Measurements from ENCODE around the gene ARID4B.
"Not testable (repeated sequence)": the region's sequence is repeated elsewhere in the genome, so short reads cannot be mapped to it uniquely, and the experiment has no call there.

Gene ARID4B

DNA sequence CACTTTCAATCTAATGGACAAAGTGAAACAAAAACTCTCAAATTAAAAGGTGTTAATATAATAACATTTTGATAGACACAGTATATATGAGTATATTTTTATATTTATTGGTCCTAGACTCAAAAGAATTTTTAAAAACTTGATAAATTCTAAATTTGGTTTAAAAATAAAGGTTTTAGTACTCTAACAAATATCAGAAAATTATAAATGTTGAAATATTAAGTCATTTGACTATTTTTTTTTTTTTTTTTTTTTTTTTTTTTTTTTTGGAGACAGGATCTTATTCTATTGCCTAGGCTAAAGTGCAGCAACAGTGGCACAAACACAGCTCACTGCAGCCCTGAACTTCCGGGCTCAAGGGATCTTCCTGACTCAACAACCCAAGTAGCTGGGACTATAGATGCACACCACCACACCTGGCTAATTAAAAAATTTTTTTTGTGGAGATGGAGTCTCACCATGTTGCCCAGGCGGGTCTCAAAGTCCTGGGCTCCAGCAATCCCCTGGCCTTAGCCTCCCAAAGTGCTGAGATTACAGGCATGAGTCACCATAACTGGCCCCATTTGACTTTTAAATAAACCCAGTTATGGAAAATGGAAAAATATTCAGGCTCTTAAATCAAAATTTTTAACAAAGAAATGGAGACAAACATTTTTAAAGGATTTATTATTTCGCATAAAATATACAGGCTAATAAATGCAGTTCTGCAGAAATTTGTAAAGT lies 106.2 kb downstream of the ARID4B start:
- DNase-seq, result no peak

DNA sequence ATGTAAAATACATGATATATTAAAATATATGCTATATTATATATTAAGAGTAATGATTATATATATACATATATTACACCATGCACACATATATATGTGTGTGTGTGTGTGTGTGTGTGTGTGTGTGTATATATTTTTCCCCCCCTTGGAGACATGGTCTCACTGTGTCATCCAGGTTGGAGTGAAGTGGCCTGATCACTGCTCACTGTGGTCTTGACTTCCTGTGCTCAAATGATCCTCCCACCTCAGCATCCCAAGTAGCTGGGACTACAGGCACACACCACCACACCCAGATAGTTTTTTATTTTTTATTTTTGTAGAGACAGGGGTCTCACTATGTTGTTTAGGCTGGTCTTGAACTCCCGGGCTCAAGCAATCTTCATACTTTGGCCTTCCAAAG lies 112.5 kb downstream of the ARID4B start:
- DNase-seq, result no peak

DNA sequence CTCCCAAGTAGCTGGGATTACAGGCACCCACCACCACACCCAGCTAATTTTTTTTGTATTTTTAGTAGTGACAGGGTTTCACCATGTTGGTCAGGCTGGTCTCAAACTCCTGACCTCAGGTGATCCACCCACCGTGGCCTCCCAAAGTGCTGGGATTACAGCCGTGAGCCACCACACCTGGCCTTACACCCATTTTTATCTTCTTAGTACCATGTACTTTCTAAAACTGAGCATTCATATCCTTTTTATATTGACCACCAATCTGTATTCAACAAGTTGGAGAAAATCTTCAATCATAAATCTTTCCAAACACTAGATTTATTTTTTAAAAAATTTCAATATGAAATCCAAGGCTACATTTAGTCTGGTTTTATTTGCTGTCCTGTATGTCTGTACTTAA lies 113.0 kb downstream of the ARID4B start:
- DNase-seq, result not testable (repeated sequence)

DNA sequence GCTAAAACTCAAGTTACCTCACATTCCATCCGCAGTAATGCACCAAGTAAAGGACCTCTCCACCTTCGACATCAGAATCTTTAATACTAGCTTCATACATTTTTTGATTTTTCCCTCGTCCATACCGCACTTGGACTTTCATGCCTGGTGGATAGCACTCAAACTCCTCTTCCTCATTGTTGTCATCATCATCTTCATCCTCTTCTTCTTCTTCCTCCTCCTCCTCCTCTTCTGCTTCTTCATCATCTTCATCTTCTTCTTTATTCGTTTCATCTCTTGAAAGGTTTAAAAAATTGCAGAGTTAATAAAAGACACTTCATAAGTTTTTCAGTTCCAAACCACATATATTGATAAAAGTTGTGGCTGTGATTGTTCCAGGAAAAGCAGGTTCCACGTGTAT lies 114.2 kb downstream of the ARID4B start:
- no peak for DNase-seq

DNA sequence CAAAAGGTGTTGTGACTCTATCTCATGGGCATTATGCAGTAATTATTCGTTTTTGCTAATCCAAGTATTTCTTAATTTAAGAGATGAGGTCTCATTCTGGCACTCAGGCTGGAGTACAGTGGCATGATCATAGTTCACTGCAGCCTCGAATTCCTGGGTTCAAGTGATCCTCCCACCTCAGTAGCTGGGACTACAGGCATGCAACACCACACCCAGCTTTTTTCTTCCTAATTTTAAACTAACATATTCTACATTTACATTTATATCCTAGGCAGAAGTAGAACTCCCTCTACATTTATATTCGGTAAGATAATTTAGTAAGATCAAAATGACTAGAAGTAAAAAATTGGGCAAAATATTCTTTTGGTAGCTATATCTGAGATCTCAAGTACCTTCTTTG lies 116.5 kb downstream of the ARID4B start:
- DNase-seq, result no peak

DNA sequence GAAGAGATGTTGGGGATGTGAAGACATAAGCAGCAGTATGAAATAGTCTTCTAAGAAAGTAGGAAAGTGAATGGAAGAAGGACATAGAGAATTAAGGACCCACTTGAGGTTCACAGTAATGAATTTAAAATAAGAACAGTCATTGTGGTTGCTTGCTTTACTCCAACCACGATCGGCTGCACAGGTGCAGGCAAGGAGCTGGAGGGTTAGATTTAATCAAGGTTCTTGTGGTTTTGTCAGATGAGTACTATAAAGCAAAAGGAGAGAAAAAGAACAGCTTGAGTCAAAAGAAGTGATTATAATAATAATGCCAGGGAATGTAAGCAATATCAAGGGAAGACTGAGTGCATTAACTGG lies 120.8 kb downstream of the ARID4B start:
- DNase-seq, result no peak

DNA sequence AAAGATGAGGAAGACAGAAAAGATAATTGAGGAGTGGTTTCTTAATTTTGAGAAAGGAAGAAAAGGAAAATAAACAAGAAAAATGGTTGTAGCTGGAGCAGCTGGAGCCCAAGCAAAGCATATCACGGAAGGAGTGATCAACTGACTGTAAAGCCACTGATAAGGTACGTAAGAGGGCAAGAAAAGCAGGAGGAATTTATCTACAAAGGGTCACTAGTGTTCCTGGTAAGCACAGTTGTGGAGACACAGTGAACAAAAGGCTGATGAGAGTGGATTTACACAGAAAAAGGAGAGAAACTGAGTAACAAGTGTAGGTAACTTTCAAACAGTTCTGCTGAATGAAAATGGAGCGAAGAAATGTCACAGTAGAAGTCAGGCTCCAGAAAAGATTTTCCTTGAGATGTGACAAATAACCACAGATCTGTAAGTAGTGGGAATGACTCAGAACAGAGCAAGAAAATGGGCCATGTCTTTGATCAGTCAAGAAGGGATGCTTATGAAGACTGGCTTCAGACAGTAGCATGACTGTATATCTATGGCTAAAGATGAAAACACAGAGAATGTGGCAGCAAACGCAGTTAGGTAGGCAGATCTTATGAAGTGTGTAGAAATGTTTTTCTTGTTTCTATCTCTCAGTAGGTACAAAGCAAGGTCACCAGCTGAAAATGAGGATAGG lies 121.3 kb downstream of the ARID4B start:
- DNase-seq, result no peak

DNA sequence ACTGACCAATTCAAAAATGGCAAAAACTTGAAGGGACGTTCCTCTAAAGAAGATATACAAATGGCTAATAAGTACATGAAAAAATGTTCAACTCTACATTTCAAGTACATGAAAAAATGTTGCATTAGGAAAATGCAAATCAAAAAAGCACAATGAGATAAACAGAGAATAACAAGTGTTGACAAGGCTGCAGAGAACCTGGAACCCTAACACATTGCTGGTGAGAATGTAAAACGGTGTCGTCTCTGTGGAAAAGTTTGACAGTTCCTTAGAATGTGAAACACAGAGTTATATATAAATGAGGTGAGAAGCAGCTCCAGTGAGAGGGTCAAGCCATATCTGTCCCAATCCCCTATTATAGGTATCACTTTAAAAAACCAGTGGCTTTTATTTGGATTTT lies 122.3 kb downstream of the ARID4B start:
- no peak for DNase-seq

DNA sequence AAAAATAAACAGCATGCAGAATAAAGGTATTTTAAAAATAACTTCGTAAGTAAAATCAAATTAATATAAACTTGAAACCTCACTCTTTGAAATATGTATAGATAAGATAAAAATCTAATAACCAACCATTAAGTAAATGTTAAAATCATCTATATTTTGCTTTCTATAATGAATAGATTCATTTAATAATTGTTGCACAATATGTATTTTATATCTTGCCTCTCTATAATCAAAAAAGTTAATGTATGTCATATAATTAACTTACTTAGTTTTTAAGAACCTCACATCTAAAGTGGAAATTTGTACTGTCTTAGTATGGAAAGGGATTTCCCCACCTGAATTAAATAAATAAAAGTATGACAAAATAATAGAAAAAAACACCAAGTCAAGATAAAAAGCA lies 124.6 kb downstream of the ARID4B start:
- DNase-seq, result no peak

DNA sequence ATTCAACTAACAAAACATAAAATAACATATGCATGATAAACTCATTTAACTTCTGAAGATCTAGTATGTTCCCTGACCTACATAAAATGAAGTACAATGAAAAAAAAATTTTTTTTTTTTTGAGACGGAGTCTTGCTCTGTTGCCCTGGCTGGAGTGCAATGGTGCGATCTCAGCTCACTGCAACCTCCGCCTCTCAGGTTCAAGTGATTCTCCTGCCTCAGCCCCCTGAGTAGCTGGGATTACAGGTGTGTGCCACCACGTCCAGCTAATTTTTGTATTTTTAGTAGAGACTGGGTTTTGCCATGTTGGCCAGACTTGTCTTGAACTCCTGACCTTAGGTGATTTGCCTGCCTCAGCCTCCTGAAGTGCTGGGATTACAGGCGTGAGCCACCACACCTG lies 125.5 kb downstream of the ARID4B start:
- DNase-seq, result not testable (repeated sequence)

DNA sequence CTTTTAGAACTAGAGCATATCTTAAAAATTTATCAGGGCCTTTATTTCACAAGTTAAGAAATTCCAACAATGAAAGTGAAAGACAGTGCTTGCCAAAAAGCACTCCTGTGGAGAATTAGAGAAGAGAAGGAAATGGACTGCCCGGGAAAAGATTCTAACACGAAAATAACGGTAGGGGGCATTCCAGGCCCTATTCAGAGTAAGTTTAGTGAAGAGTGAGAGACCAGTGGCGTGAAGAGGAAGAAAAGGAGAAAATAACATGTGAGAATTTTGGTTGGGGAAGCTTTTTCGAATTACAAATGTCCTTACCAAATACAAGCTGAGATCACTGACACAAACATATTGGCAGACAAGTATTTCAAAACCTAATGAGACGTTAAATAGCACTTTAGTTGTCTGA lies 128.5 kb downstream of the ARID4B start:
- no peak for DNase-seq

DNA sequence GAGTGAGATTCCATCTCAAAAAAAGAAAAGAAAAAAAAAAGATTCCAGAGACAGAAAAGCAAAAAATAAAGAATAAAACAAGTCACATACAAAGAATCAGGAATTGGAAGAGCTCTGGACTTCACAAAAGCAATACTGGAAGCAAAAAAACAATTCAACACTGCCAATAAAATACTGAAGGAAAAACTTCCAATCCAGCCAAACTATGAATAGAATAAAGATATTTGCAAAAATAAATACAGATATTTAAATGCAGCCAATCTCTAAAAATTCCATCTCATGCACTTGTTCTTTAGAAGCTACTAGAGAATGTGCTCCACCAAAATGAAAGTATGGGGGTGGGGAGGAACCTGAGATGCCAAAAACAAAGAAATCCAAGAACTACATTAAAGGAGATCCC lies 137.5 kb downstream of the ARID4B start:
- DNase-seq, result no peak

DNA sequence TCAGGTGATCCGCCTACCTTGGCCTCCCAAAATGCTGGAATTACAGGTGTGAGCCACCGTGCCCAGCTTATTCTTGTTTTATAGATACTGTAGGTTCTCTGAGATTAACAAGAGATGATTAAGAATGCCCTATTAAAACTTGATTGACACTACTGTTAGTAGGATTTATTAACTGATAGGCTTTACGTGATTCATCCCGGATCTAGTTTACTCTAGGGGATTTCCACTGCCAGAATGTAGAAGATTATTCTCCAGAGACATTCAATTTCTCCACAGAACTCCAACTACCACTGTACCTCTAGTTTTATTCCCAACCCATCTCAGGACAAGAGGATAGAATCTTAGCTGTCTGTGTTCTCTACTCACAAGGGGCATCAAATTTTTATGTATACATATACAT lies 140.7 kb downstream of the ARID4B start:
- no peak for DNase-seq

DNA sequence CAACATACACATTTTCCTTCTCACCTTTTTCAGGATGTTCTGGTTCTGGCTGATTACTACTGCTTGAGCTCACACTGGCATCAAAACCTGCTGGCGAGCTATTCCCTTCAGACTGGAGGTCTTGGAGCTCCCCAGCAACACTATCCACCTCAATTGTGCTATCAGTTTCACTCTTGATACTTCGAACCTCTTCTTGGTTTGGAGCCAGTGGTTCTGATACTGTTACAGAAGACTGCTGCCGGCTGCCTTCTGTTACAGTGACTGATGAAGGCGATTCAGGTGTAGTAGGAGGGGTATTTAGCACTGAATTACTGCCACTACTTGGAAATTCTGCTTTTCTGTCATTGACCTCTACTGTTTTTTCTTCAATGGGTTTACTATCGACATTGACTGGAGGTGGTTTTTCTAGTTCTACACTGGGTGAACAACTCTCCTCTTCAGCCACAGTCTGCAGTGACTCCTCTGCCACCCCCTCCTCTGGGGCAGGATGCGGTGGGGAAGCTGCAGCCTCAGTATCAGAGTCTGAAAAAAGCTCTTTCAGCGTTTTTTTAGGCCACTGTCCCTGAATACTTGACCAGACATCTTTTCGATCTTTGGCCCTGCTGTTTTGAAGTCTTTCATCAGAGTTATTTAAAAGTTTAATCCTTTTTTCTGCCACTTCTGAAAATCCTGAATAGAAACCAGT lies 146.3 kb downstream of the ARID4B start:
- DNase-seq, result no peak

DNA sequence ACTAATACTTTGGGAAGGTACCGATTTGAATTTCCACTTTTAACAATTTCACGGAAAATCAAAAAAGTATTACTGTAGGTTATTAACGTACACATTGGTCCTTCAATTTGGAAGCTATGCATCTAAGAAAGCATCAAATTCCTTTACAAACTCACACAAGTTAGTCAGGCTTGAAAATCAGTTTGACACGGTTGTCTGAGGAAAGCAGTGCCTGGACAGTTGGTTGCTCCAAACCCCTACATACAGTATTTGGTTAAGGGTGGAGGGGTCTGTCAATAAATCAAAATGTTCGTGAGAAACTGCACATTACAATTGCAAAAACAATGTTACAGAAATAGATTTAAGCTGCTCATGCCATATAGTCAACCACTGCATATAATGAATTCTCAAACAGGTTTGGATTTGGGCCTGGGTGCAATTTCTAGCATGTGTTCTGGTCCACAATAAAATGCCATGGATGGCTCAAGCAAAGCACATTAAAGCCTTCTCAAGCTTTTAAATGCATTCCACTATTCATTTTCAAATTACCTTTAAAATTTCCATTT lies 147.0 kb downstream of the ARID4B start:
- no peak for DNase-seq

DNA sequence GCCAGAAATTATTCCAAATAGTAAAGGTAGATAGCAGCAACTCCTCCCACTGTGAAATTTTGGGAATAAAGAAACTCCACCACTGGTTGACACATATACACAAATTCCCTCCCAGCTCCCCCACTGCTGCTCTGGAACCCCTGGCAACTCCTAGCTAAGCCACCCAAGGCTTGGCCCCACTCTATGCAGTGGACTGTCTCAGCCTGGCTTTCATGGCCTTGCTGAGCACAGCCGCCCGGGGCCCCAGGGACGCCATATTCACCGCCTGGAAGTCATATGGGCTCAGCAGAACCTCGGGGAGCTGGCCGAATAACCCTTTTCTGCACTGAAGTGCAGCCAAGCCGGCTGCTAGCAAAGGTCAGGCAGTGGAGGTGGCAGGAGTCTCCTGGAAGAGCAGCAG lies 151.5 kb downstream of the ARID4B start:
- DNase-seq, result no peak

DNA sequence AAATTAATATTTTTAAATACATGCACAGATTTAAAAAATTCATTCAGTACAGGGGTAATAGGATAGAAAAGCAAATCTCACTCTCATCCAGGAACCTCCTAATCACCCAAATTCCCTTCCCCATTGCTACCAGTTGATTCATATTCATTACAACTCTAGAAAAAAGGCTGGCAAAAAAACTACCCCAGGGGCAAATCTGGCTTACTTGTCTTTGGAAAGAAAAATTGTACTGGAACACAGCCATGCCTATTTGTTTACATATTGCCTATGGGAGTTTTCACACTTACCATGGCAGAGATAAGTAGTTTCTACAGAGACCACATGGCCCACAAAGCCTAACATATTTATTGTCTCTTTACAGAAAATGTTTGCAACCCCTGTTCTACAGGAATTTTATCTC lies 158.0 kb downstream of the ARID4B start:
- no peak for DNase-seq

DNA sequence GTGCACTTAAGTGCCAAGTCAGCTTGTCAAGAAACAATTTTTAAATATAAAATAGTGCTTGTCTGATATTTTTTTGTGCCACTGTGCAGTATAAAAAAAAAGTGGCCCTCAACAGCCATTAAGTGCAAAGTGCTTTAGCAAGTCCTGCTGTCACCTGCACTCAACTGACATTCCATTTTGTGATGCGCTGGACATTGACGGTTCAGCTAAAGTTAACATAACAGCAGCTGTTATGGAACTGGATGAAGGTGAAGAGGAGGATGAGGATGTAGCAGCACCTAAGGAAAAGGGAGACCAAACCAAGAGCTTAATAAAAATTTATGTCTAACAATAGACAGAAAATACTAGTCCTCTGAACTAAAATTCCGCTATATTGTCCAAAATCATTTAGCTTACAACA lies 159.6 kb downstream of the ARID4B start:
- DNase-seq, result no peak

DNA sequence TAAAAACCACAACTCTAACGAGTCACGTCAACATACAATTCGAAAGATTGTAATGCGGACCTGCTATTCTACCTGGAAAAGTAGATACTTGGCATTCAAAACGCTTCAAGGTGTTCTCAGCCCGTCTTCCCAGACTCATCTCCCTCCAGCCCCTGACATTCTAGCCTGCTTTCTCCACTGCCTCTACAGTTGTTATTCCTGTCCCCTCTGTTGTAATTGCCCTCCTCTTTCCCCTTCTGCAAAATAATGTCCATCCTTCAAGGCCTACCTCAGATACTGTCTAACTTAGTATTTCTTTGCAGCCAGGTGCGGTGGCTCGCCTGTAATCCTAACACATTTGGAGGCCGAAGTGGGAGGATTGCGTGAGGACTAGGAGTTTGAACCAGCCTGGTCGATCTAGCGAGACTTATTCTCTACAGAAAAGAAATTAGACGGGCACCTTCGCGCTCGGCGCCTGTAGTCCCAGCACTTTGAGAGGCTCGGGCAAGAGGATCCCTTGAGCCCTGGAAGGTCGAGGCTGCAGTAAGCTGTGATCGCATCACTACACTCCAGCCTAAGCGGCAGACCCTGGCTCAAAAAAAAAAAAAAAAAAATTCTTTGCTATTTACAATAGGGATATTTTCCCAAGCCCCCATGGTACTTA lies 166.2 kb downstream of the ARID4B start:
- no peak for DNase-seq

DNA sequence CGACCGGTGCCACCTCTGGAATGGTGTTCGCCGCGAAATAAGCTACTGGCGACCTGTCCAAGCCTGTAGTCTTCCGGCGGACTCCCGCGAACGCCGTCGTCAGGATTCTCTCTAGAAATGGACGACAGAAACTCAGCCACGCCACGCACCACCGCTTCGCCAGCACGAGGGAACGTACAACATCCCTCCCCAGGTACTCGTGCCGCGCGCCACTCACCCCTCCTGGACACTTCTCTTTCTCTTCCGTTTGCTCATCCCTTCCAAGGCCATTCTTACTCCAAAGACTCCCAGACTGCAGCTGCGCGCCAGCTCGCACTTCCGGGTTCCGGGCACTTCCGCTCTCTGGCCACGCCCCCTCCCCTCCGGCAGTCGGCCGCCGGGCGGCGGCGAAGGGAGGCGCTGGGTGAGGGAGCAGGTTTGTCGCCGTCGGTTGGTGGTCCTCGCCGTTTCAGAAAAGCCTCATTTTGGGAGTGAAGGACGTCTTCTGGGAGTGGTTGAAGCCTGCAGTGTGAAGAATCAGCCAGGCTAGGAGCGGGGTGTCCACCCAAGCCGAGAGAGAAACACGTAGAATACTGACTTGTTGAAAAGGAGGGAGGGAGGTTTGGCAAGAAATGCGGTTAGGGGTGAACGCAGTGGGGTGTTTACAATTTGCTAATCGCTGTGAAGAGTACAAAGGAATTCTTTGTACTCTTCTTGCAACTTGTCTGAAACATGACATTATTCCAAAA lies 166.9 kb downstream of the ARID4B start, which contains the start of gene RBM34:
Gene RBM34 (minus strand): TSS at position 294 of the 728 bp plus-strand sequence. CDS start 24 bp downstream, at position 270.
- peak; percentile 81 for DNase-seq

DNA sequence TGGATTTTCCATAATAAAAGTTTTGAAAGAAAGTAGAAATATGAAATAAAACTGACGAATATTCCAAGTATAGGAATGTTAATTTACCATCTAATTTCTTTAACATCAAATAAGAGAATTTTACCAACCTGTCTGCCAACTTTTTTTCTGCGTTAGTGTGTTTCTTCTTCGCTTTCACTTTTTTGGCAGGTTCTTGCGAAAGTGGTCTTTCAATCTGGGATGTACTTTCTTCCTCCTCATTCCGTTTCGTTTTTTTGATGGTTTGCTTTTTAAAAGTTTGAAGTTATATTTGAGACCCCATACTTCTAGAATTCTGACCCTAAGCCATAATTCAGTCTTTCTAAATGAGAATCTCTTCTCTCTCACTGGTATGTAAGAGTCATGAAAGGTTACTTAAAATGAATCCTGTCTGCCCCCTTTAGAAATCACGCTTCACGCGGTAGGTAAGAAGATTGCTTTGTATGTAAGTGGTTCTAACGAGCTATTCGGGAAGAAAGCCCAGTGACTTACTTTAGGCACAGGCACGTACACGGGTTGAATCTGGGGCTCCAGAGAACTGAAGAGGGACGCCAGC lies 167.5 kb downstream of the ARID4B start:
- no peak for DNase-seq

DNA sequence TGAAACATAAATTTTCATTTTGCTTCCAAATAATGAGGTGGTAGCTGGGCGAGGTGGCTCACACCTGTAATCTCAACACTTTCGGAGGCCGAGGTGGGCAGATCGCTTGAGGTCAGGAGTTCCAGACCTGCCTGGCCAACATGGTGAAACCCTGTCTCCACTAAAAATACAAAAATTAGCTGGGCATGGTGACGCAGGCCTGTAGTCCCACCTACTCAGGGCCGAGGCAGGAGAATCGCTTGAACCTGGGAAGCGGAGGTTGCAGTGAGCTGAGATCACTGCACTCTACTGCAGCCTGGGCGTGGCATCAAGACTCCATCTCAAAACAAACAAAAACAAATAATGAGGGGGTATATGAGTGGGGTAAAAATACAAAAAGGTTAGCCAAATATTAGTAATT lies 168.0 kb downstream of the ARID4B start:
- DNase-seq, result not testable (repeated sequence)

Data from NCI-H446 treated with DMSO at 0.1 percent for 48 hours (cell line).